HCT116 (cell line): ENCODE measurements around the gene ELFN1. TPM values are rescaled to one million over a fixed set of nuclear protein-coding genes. Genes with fewer than 3 reads are reported as not detected.

Experiments used
- ATAC-seq: fragments of 200-7000 bp; cut with Tn5 transposase; 2 replicates; pipeline ENCODE4 v1.9.1; 2020; ENCODE audit warnings: mild to moderate bottlenecking, moderate library complexity
- BruUV-seq: library from RNA; stranded (reverse); fragments of 400-500 nt; replicated peaks from 2 replicates; lab custom pipeline; 2021; lab: Mats Ljungman, UMichigan
- CTCF ChIA-PET: fragments of 300-600 bp; sonication (Branson Sonifier 250); formaldehyde crosslinking; loops from one replicate; lab custom pipeline; 2021; ENCODE audit warnings: antibody characterized with exemption; lab: Charles Lee
- POLR2A ChIA-PET: fragments of 300-600, 350-600 bp; sonication (Branson Sonifier 250); formaldehyde crosslinking; loops from one replicate; lab custom pipeline; 2021; ENCODE audit warnings: antibody characterized with exemption; lab: Charles Lee
- RAD21 ChIA-PET, 2 experiments: fragments of 300-600 bp; sonication (Branson Sonifier 250); formaldehyde crosslinking; loops; one replicate each; lab custom pipeline; 2023; ENCODE audit warnings: low total read pairs in 2 of 2; ENCODE audit not compliant: uncharacterized antibody in 2 of 2, unreplicated experiment in 2 of 2, low non-redundant PET in 1 of 2; lab: Charles Lee
- DNase-seq: peaks from one replicate; pipeline ENCODE4 v3.0.0-alpha.2; 2010; ENCODE audit warnings: low read depth, low spot score
- H2AFZ ChIP-seq: fragments of 200-600 bp; shearing (Covaris generic), sonication (generic); 2 replicates; pipeline ENCODE4 v1.6.1; 2017; ENCODE audit warnings: low read depth, mixed run types, mixed read lengths, antibody characterized with exemption, low read length; ENCODE audit not compliant: poor library complexity, severe bottlenecking
- H3K27ac ChIP-seq: 2 replicates; pipeline ENCODE4 v1.5.1; 2012; ENCODE audit warnings: low read depth, low read length
- H3K27me3 ChIP-seq: fragments of 200-600 bp; sonication (generic); 2 replicates; pipeline ENCODE4 v1.6.1; 2016; ENCODE audit warnings: mixed run types, low read length, mixed read lengths; ENCODE audit not compliant: insufficient read depth
- H3K36me3 ChIP-seq, 2 experiments: fragments of 200-500 bp in 1 of 2; fragments of 200-600 bp in 1 of 2; sonication (Bioruptor generic) in 1 of 2; sonication (generic) in 1 of 2; 2 replicates each; pipeline versions ENCODE4 v1.5.1 to v1.6.1; 2014 to 2016; ENCODE audit warnings: low read length in 2 of 2, inconsistent platforms in 1 of 2, mixed read lengths in 1 of 2, mixed run types in 1 of 2; ENCODE audit not compliant: insufficient read depth in 2 of 2, control insufficient read depth in 1 of 2
- H3K4me1 ChIP-seq, 2 experiments: fragments of 200-600 bp in 1 of 2; sonication (generic) in 1 of 2; 2 replicates each; pipeline versions ENCODE4 v1.5.1 to v1.6.1; 2012 to 2017; ENCODE audit warnings: low read length in 2 of 2, inconsistent platforms in 1 of 2, mild to moderate bottlenecking in 1 of 2, mixed read lengths in 1 of 2, mixed run types in 1 of 2, moderate library complexity in 1 of 2; ENCODE audit not compliant: insufficient read depth in 2 of 2, control insufficient read depth in 1 of 2
- H3K4me2 ChIP-seq: fragments of 200-600 bp; sonication (generic); 2 replicates; pipeline ENCODE4 v1.6.1; 2017; ENCODE audit warnings: mixed run types, low read length, mixed read lengths
- H3K4me3 ChIP-seq, 2 experiments: fragments of 200-600 bp in 1 of 2; sonication (generic) in 1 of 2; replicated peaks in 1 of 2; 2 replicates each; pipeline ENCODE4 v1.5.1; 2011 to 2016; ENCODE audit warnings: low read length in 2 of 2, control low read depth in 1 of 2, low read depth in 1 of 2, mild to moderate bottlenecking in 1 of 2, mixed read lengths in 1 of 2, mixed run types in 1 of 2
- H3K79me2 ChIP-seq: fragments of 200-600 bp; sonication (generic); 2 replicates; pipeline ENCODE4 v1.6.1; 2017; ENCODE audit warnings: mild to moderate bottlenecking, mixed run types, low read length, moderate library complexity, mixed read lengths; ENCODE audit not compliant: insufficient read depth
- H3K9ac ChIP-seq: fragments of 200-600 bp; sonication (generic); 2 replicates; pipeline ENCODE4 v1.6.1; 2016; ENCODE audit warnings: low read length, mixed read lengths
- H3K9me2 ChIP-seq: fragments of 200-600 bp; sonication (generic), shearing (Covaris generic); 2 replicates; pipeline ENCODE4 v1.6.1; 2017; ENCODE audit warnings: mixed run types, mild to moderate bottlenecking, moderate library complexity; ENCODE audit not compliant: insufficient read depth
- H3K9me3 ChIP-seq, 2 experiments: fragments of 200-500 bp in 1 of 2; fragments of 200-600 bp in 1 of 2; sonication (Bioruptor generic) in 1 of 2; sonication (generic) in 1 of 2; 2 replicates each; pipeline ENCODE4 v1.6.1; 2014 to 2017; ENCODE audit warnings: low read length in 2 of 2, mixed read lengths in 2 of 2, inconsistent platforms in 1 of 2, low read depth in 1 of 2, mild to moderate bottlenecking in 1 of 2, mixed run types in 1 of 2, moderate library complexity in 1 of 2; ENCODE audit not compliant: control insufficient read depth in 1 of 2, insufficient read depth in 1 of 2
- H4K20me1 ChIP-seq: fragments of 200-600 bp; sonication (generic), shearing (Covaris generic); 2 replicates; pipeline ENCODE4 v1.6.1; 2017; ENCODE audit warnings: mixed run types, mild to moderate bottlenecking, moderate library complexity; ENCODE audit not compliant: insufficient read depth
- EGR1 ChIP-seq: IDR thresholded peaks from 2 replicates; pipeline ENCODE4 v1.6.1; 2012; ENCODE audit warnings: low read depth
- ELF1 ChIP-seq: IDR thresholded peaks from 2 replicates; pipeline ENCODE4 v1.6.1; 2012; ENCODE audit warnings: low read depth, borderline replicate concordance
- EZH2 ChIP-seq: fragments of 200-600 bp; sonication (generic); IDR thresholded peaks from 2 replicates; pipeline ENCODE4 v1.6.1; 2017; ENCODE audit warnings: antibody characterized with exemption, mixed run types
- JUND ChIP-seq: IDR thresholded peaks from 2 replicates; pipeline ENCODE4 v1.6.1; 2012
- POLR2A ChIP-seq: IDR thresholded peaks from 2 replicates; pipeline ENCODE4 v1.7.0; 2011; ENCODE audit warnings: borderline replicate concordance; ENCODE audit not compliant: insufficient read depth, insufficient read length; ENCODE audit errors: extremely low read depth
- RAD21 ChIP-seq: IDR thresholded peaks from 2 replicates; pipeline ENCODE4 v1.6.1; 2012; ENCODE audit warnings: low read depth, mild to moderate bottlenecking
- SP1 ChIP-seq: IDR thresholded peaks from 2 replicates; pipeline ENCODE4 v1.6.1; 2012; ENCODE audit warnings: low read depth
- SRF ChIP-seq: IDR thresholded peaks from 2 replicates; pipeline ENCODE4 v1.6.1; 2012; ENCODE audit warnings: low read depth
- TCF7L2 ChIP-seq: IDR thresholded peaks from 2 replicates; pipeline ENCODE4 v1.7.0; 2011; ENCODE audit warnings: borderline replicate concordance, inconsistent platforms; ENCODE audit not compliant: insufficient read depth, insufficient read length; ENCODE audit errors: extremely low read depth
- YY1 ChIP-seq: IDR thresholded peaks from 2 replicates; pipeline ENCODE4 v1.6.1; 2011; ENCODE audit warnings: low read length, low read depth, moderate library complexity, mild to moderate bottlenecking; ENCODE audit not compliant: insufficient replicate concordance; ENCODE audit errors: extremely low read depth
- ZFX ChIP-seq: fragments of 450-650 bp; IDR thresholded peaks from 2 replicates; pipeline ENCODE4 v1.6.1; 2017
- ZNF274 ChIP-seq: fragments of 200-500 bp; sonication (Bioruptor generic); IDR thresholded peaks from 2 replicates; pipeline ENCODE4 v1.6.1; 2014; ENCODE audit warnings: mild to moderate bottlenecking, low read depth, low read length, inconsistent platforms
- intact Hi-C: fragments of 100-400 bp; cut with micrococcal nuclease; formaldehyde crosslinking; loops from 2 replicates; pipeline ENCODE4 v1.10.0; 2022
- total RNA-seq: library from RNA; stranded (reverse); gene quantifications from one replicate; pipeline ENCODE4 v1.2.1, GENCODE V29; 2021; ENCODE audit not compliant: unreplicated experiment
- TF ChIP-seq, protein P1 (sequence below): IDR thresholded peaks from 2 replicates; pipeline ENCODE4 v1.6.1; 2012
- TF ChIP-seq, protein P2 (sequence below): IDR thresholded peaks from 2 replicates; pipeline ENCODE4 v1.6.1; 2012
- TF ChIP-seq, protein P3 (sequence below): IDR thresholded peaks from 2 replicates; pipeline ENCODE4 v1.6.1; 2012; ENCODE audit warnings: low read depth
- TF ChIP-seq, protein P4 (sequence below): IDR thresholded peaks from 2 replicates; pipeline ENCODE4 v1.6.1; 2011; ENCODE audit warnings: mild to moderate bottlenecking, low read length, moderate library complexity; ENCODE audit not compliant: insufficient replicate concordance; ENCODE audit errors: extremely low read depth

ELFN1 gene
- total RNA-seq, 1 experiment from 2014 or later, result 4.4 TPM

DNA sequence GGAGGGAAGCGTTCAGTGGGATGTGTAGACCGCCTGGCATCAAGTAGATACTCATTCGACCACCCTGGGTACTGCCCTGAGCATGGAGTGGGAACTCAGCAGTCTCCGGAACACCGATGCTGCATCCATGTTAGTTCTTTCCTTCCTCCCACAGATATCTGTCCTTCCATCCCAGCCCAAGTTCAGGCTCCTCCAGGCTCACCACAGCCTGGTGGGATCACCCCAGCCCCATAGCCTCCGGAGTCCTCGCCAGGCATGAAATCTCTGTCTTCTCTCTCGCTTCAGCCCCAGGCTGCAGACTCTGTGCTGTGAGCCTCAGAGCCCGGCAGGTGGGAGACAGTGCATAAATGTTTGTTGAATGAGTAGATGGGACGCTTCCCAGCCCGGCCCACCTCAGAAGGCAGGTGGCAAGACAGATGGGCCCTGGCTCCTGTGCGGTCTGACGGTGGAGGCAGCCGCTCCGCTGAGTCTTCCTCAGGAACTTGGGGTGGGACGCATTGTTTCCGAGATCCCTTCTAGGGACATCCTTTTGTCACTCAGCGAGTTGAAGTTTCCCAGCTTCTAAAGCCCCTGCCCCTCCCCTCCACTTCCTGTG lies 42.9 kb downstream of the ELFN1 start (continued):
- TF ChIP-seq TCF7L2 (no peak), EZH2 (no peak), RAD21 (no peak)
- TF ChIP-seq, protein P1, sequence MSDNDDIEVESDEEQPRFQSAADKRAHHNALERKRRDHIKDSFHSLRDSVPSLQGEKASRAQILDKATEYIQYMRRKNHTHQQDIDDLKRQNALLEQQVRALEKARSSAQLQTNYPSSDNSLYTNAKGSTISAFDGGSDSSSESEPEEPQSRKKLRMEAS, result no peak

DNA sequence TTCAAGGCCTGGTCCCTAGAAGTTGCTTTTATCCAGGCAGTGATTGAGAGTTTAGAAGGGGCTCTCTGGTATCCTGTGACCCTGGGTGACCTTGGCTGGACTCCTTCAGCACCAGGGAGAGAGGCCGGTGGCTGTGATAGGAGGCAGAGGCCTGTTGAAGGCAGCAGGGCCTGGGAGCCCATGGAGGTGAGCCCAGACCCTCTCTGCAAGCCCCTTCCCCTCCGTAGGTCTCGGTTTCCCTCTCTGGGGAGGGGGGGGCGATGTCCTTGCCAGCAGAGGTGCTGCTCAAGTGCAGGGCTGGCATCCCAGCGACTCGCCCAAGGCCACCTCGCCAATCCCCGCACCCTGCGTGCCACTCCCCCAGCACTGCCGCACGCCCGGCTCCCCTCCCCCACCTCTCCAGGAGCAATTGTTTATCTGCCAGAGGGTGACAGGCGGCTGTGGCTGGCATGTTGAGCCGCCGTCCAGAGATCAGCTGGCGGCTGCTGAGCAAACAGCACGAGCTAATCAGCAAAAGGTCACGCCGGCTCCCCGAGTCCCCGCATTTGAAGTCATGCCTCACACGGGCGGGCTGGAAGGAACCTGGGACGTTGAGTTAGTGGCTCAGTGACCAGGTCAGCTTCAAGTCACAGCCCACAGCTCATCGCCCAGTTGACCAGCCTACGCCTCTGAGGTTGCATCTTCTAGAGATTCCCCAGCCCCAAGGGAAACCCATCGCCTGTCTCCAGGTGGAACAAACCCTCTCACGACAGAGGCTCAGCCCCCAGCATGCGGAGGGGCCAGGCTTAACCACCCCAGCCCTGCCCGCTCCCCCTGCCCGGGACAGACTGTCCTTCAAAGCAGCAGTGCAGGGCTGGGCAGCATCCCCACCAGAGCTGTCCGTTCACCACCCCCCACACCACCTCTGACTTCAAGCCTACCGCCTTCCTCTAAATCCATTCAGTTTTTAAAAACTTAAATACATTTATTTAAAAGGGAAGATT lies 43.7 kb downstream of the ELFN1 start:
- H3K36me3 ChIP-seq, result no peaks in the 10 kb centered on the region
- TF ChIP-seq, protein P2, sequence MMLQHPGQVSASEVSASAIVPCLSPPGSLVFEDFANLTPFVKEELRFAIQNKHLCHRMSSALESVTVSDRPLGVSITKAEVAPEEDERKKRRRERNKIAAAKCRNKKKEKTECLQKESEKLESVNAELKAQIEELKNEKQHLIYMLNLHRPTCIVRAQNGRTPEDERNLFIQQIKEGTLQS, result no peak
- TF ChIP-seq ELF1, result no peak
- no peak for TF ChIP-seq JUND
- no peak for TF ChIP-seq TCF7L2
- no peak for TF ChIP-seq EGR1
- TF ChIP-seq YY1, result no peak
- TF ChIP-seq SP1, result no peak
- TF ChIP-seq SRF, result no peak
- no peak for TF ChIP-seq POLR2A
- TF ChIP-seq ZFX, result no peak
- TF ChIP-seq, protein P3, sequence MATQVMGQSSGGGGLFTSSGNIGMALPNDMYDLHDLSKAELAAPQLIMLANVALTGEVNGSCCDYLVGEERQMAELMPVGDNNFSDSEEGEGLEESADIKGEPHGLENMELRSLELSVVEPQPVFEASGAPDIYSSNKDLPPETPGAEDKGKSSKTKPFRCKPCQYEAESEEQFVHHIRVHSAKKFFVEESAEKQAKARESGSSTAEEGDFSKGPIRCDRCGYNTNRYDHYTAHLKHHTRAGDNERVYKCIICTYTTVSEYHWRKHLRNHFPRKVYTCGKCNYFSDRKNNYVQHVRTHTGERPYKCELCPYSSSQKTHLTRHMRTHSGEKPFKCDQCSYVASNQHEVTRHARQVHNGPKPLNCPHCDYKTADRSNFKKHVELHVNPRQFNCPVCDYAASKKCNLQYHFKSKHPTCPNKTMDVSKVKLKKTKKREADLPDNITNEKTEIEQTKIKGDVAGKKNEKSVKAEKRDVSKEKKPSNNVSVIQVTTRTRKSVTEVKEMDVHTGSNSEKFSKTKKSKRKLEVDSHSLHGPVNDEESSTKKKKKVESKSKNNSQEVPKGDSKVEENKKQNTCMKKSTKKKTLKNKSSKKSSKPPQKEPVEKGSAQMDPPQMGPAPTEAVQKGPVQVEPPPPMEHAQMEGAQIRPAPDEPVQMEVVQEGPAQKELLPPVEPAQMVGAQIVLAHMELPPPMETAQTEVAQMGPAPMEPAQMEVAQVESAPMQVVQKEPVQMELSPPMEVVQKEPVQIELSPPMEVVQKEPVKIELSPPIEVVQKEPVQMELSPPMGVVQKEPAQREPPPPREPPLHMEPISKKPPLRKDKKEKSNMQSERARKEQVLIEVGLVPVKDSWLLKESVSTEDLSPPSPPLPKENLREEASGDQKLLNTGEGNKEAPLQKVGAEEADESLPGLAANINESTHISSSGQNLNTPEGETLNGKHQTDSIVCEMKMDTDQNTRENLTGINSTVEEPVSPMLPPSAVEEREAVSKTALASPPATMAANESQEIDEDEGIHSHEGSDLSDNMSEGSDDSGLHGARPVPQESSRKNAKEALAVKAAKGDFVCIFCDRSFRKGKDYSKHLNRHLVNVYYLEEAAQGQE, result no peak; the same call in 1 of the 2 replicates
- TF ChIP-seq ZNF274, result no peak
- TF ChIP-seq EZH2, result no peak
- TF ChIP-seq, protein P4, sequence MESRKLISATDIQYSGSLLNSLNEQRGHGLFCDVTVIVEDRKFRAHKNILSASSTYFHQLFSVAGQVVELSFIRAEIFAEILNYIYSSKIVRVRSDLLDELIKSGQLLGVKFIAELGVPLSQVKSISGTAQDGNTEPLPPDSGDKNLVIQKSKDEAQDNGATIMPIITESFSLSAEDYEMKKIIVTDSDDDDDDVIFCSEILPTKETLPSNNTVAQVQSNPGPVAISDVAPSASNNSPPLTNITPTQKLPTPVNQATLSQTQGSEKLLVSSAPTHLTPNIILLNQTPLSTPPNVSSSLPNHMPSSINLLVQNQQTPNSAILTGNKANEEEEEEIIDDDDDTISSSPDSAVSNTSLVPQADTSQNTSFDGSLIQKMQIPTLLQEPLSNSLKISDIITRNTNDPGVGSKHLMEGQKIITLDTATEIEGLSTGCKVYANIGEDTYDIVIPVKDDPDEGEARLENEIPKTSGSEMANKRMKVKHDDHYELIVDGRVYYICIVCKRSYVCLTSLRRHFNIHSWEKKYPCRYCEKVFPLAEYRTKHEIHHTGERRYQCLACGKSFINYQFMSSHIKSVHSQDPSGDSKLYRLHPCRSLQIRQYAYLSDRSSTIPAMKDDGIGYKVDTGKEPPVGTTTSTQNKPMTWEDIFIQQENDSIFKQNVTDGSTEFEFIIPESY, result no peak
- no peaks in the 10 kb centered on the region for H3K79me2 ChIP-seq
- DNase-seq (no peak), ATAC-seq (no peak)
- H4K20me1 ChIP-seq, result no peaks in the 10 kb centered on the region
- POLR2A ChIA-PET, result no interaction called here
- no peak overlapping the region for H3K4me2 ChIP-seq
- H3K27ac ChIP-seq, result no peak overlapping the region
- H3K4me3 ChIP-seq, result no peak overlapping the region
- no peak overlapping the region for H3K9ac ChIP-seq
- intact Hi-C loops, result no loop called here
- H2AFZ ChIP-seq, result no peak overlapping the region
- H3K4me1 ChIP-seq, result peaks cover 3 to 13% of the 10 kb centered on the region in 2 experiments; a peak in 3 of 4 replicates
- BruUV-seq, result no TSS peak
- CTCF ChIA-PET, result no interaction called here
- no peaks in the 10 kb centered on the region for H3K27me3 ChIP-seq
- H3K9me3 ChIP-seq, result peaks cover 8 to 16% of the 10 kb centered on the region in 2 experiments; a peak in 3 of 4 replicates
- RAD21 ChIA-PET, result no interaction called here
- H3K9me2 ChIP-seq, result no peaks in the 10 kb centered on the region
